Neural cell (in vitro differentiated cells): ENCODE results near the gene ABCE1. TPM values are rescaled to one million over a fixed set of nuclear protein-coding genes. Genes with fewer than 3 reads are reported as not detected.

ENCODE experiments used
- H2AFZ ChIP-seq: fragments of 200-600, 300-800 bp; sonication (generic), shearing (Covaris generic); 2 replicates; pipeline ENCODE4 v1.6.0; 2014; ENCODE audit warnings: low read depth, mild to moderate bottlenecking, antibody characterized with exemption, low read length, moderate library complexity
- H3F3A ChIP-seq: fragments of 200-600 bp; shearing (Covaris generic); 2 replicates; pipeline ENCODE4 v1.6.1; 2016; ENCODE audit warnings: mild to moderate bottlenecking, moderate library complexity, mixed read lengths, antibody characterized with exemption, low read length; ENCODE audit not compliant: insufficient read depth, poor library complexity, severe bottlenecking
- H3K27ac ChIP-seq: fragments of 200-600, 300-800 bp; sonication (generic), shearing (Covaris generic); 2 replicates; pipeline ENCODE4 v1.5.1; 2014; ENCODE audit warnings: mild to moderate bottlenecking, low read length, moderate library complexity
- H3K27me3 ChIP-seq: fragments of 300-800, 200-600 bp; sonication (generic), shearing (Covaris generic); 2 replicates; pipeline ENCODE4 v1.6.0; 2014; ENCODE audit warnings: mild to moderate bottlenecking, low read depth, low read length, moderate library complexity; ENCODE audit not compliant: insufficient read depth
- H3K36me3 ChIP-seq: fragments of 300-800, 200-600 bp; sonication (generic), shearing (Covaris generic); 2 replicates; pipeline ENCODE4 v1.5.1; 2014; ENCODE audit warnings: mild to moderate bottlenecking, antibody characterized with exemption, low read length, moderate library complexity; ENCODE audit not compliant: insufficient read depth
- H3K4me2 ChIP-seq: fragments of 300-800, 200-600 bp; sonication (generic), shearing (Covaris generic); 2 replicates; pipeline ENCODE4 v1.6.0; 2014; ENCODE audit warnings: mild to moderate bottlenecking, low read length
- H3K4me3 ChIP-seq: fragments of 300-800, 200-600 bp; sonication (generic), shearing (Covaris generic); 2 replicates; pipeline ENCODE4 v1.5.1; 2014; ENCODE audit warnings: mild to moderate bottlenecking, low read length, moderate library complexity
- H3K79me2 ChIP-seq: fragments of 200-600 bp; shearing (Covaris generic); replicated peaks from 2 replicates; pipeline ENCODE4 v1.6.0; 2014; ENCODE audit warnings: mild to moderate bottlenecking, low read length, moderate library complexity; ENCODE audit not compliant: insufficient read depth
- H3K9ac ChIP-seq: fragments of 300-800, 200-600 bp; sonication (generic), shearing (Covaris generic); 2 replicates; pipeline ENCODE4 v1.6.1; 2016; ENCODE audit warnings: mild to moderate bottlenecking, low read length, mixed read lengths
- H3K9me2 ChIP-seq: fragments of 200-600 bp; shearing (Covaris generic); 2 replicates; pipeline ENCODE4 v1.6.1; 2016; ENCODE audit warnings: mild to moderate bottlenecking, low read length, mixed read lengths; ENCODE audit not compliant: insufficient read depth
- H3K9me3 ChIP-seq: fragments of 200-600, 300-800 bp; sonication (generic), shearing (Covaris generic); 2 replicates; pipeline ENCODE4 v1.6.1; 2016; ENCODE audit warnings: mild to moderate bottlenecking, mixed run types, low read length, moderate library complexity, mixed read lengths
- H4K20me1 ChIP-seq: fragments of 200-600 bp; shearing (Covaris generic); 2 replicates; pipeline ENCODE4 v1.6.1; 2016; ENCODE audit warnings: mild to moderate bottlenecking, mixed run types; ENCODE audit not compliant: insufficient read depth
- CTCF ChIP-seq: fragments of 450-650 bp; IDR thresholded peaks from 2 replicates; pipeline ENCODE4 v1.5.1; 2014; ENCODE audit warnings: antibody characterized with exemption, mild to moderate bottlenecking, moderate library complexity; ENCODE audit not compliant: poor library complexity, severe bottlenecking
- EP300 ChIP-seq: fragments of 450-650 bp; conservative IDR thresholded peaks from 2 replicates; pipeline ENCODE4 v1.6.1; 2014; ENCODE audit warnings: antibody characterized with exemption, mild to moderate bottlenecking, moderate library complexity; ENCODE audit not compliant: poor library complexity, severe bottlenecking
- EZH2 ChIP-seq: fragments of 200-600, 300-800 bp; shearing (Covaris generic), sonication (generic); IDR thresholded peaks from 2 replicates; pipeline ENCODE4 v1.6.1; 2014; ENCODE audit warnings: antibody characterized with exemption, low read length, borderline replicate concordance, mild to moderate bottlenecking; ENCODE audit not compliant: insufficient read depth, poor library complexity, severe bottlenecking
- MXI1 ChIP-seq: fragments of 450-650 bp; conservative IDR thresholded peaks from 2 replicates; pipeline ENCODE4 v1.6.1; 2014; ENCODE audit warnings: antibody characterized with exemption, mild to moderate bottlenecking; ENCODE audit not compliant: poor library complexity, severe bottlenecking
- POLR2AphosphoS5 ChIP-seq: IDR thresholded peaks from 2 replicates; pipeline ENCODE4 v1.6.1; 2012
- RAD21 ChIP-seq: fragments of 450-650 bp; conservative IDR thresholded peaks from 2 replicates; pipeline ENCODE4 v1.6.1; 2014; ENCODE audit warnings: antibody characterized with exemption, mild to moderate bottlenecking, moderate library complexity
- REST ChIP-seq: IDR thresholded peaks from 2 replicates; pipeline ENCODE4 v1.6.1; 2012; ENCODE audit warnings: borderline replicate concordance
- SMC3 ChIP-seq: fragments of 450-650 bp; conservative IDR thresholded peaks from 2 replicates; pipeline ENCODE4 v1.6.1; 2014; ENCODE audit warnings: antibody characterized with exemption, mild to moderate bottlenecking, moderate library complexity; ENCODE audit not compliant: poor library complexity
- TAF1 ChIP-seq: IDR thresholded peaks from 2 replicates; pipeline ENCODE4 v1.6.1; 2012; ENCODE audit warnings: low read depth
- polyA plus RNA-seq: library from polyadenylated mRNA; depleted of rRNA; stranded (reverse); fragments of >200 nt; gene quantifications from 2 replicates; pipeline ENCODE4 v1.2.3, GENCODE V29; 2014

Gene ABCE1
- polyA plus RNA-seq, 1 donor from 2014 or later, result 96.9 TPM

- H3K36me3 ChIP-seq, result peaks cover 4% of the 10 kb centered on the region
- no peaks in the 10 kb centered on the region for H3K27me3 ChIP-seq
- no peak overlapping the region for H3K9ac ChIP-seq
- no peak overlapping the region for H3K4me3 ChIP-seq
- no peak for TF ChIP-seq EP300
- no peak for TF ChIP-seq SMC3
- TF ChIP-seq TAF1, result no peak
- TF ChIP-seq REST, result no peak
- no peak for TF ChIP-seq POLR2AphosphoS5
- H4K20me1 ChIP-seq, result no peaks in the 10 kb centered on the region
- H3K79me2 ChIP-seq, result peaks cover 50% of the 10 kb centered on the region
- no peak overlapping the region for H3K4me2 ChIP-seq
- H3K9me3 ChIP-seq, result no peaks in the 10 kb centered on the region
- H3K27ac ChIP-seq, result no peak overlapping the region
- H3K9me2 ChIP-seq, result no peaks in the 10 kb centered on the region
- no peaks in the 10 kb centered on the region for H3F3A ChIP-seq
- H2AFZ ChIP-seq, result no peak overlapping the region
Measured at GRCh38 chr4:145103496-145103895, 5.4 kb downstream of the ABCE1 start.

- no peaks in the 10 kb centered on the region for H3K9me3 ChIP-seq
- no peaks in the 10 kb centered on the region for H3F3A ChIP-seq
- H3K4me3 ChIP-seq, result no peak overlapping the region
- H3K9ac ChIP-seq, result no peak overlapping the region
- H3K36me3 ChIP-seq, result peaks cover 4% of the 10 kb centered on the region
- no peak overlapping the region for H3K4me2 ChIP-seq
- no peaks in the 10 kb centered on the region for H3K27me3 ChIP-seq
- TF ChIP-seq RAD21, result no peak
- no peak for TF ChIP-seq EP300
- no peak for TF ChIP-seq POLR2AphosphoS5
- no peak for TF ChIP-seq MXI1
- no peak for TF ChIP-seq REST
- TF ChIP-seq TAF1, result no peak
- no peak for TF ChIP-seq EZH2
- no peak for TF ChIP-seq SMC3
- no peak for TF ChIP-seq CTCF
- no peak overlapping the region for H2AFZ ChIP-seq
- peaks cover 15% of the 10 kb centered on the region for H3K79me2 ChIP-seq
- H3K27ac ChIP-seq, result no peak overlapping the region
- no peaks in the 10 kb centered on the region for H4K20me1 ChIP-seq
- H3K9me2 ChIP-seq, result no peaks in the 10 kb centered on the region
Measured at GRCh38 chr4:145107126-145107525, 9.0 kb downstream of the ABCE1 start.
